HG03565 (cell line): ENCODE data around the gene CDX1.
A peak's percentile ranks its signal among the peaks of the same experiment; 100 is the strongest.

Experiments used
- ATAC-seq: cut with Tn5 transposase; IDR thresholded peaks from one replicate; pipeline ENCODE4 v1.9.1; 2021; ENCODE audit warnings: mild to moderate bottlenecking, moderate library complexity; ENCODE audit not compliant: unreplicated experiment

The CDX1 gene

GRCh38 chr5:150161242-150162141, 5.1 kb upstream of the CDX1 start:
- peak; percentile 63 for ATAC-seq

GRCh38 chr5:150162142-150162513, 4.5 kb upstream of the CDX1 start:
- no peak for ATAC-seq

GRCh38 chr5:150163035-150163434, 3.5 kb upstream of the CDX1 start:
- no peak for ATAC-seq

GRCh38 chr5:150163547-150164059, 3.0 kb upstream of the CDX1 start:
- no peak for ATAC-seq

GRCh38 chr5:150164211-150164980, 2.2 kb upstream of the CDX1 start:
- no peak for ATAC-seq

- ATAC-seq, result no peak
Observed at GRCh38 chr5:150166037-150166649, 435 bp upstream of the CDX1 start.

GRCh38 chr5:150167512-150167850, 903 bp downstream of the CDX1 start:
- ATAC-seq, result no peak

- ATAC-seq, result no peak
Observed at GRCh38 chr5:150167908-150168307, 1.3 kb downstream of the CDX1 start.

- no peak for ATAC-seq
Observed at GRCh38 chr5:150168864-150169263, 2.3 kb downstream of the CDX1 start.

- no peak for ATAC-seq
Observed at GRCh38 chr5:150172145-150172544, 5.6 kb downstream of the CDX1 start.

GRCh38 chr5:150172556-150172955, 6.0 kb downstream of the CDX1 start:
- no peak for ATAC-seq

GRCh38 chr5:150173161-150173560, 6.6 kb downstream of the CDX1 start:
- ATAC-seq, result no peak

- ATAC-seq, result no peak
Observed at GRCh38 chr5:150174285-150174684, 7.7 kb downstream of the CDX1 start.

GRCh38 chr5:150175076-150175475, 8.5 kb downstream of the CDX1 start:
- ATAC-seq, result no peak

- ATAC-seq, result no peak
Observed at GRCh38 chr5:150175536-150175935, 9.0 kb downstream of the CDX1 start.

GRCh38 chr5:150176745-150177477, 10.3 kb downstream of the CDX1 start:
- ATAC-seq, result no peak

- ATAC-seq, result no peak
Observed at GRCh38 chr5:150177721-150178120, 11.1 kb downstream of the CDX1 start.

- ATAC-seq, result no peak
Observed at GRCh38 chr5:150178262-150178661, 11.7 kb downstream of the CDX1 start.

GRCh38 chr5:150179019-150179620, 12.5 kb downstream of the CDX1 start:
- ATAC-seq, result no peak

GRCh38 chr5:150180241-150181026, 13.9 kb downstream of the CDX1 start:
- no peak for ATAC-seq
